Fibroblast of skin of right quadriceps (primary cell): ENCODE measurements around the gene OXTR.

ENCODE experiments used
- DNase-seq: peaks from one replicate; pipeline ENCODE4 v3.0.0-alpha.2; 2013

OXTR gene

DNA sequence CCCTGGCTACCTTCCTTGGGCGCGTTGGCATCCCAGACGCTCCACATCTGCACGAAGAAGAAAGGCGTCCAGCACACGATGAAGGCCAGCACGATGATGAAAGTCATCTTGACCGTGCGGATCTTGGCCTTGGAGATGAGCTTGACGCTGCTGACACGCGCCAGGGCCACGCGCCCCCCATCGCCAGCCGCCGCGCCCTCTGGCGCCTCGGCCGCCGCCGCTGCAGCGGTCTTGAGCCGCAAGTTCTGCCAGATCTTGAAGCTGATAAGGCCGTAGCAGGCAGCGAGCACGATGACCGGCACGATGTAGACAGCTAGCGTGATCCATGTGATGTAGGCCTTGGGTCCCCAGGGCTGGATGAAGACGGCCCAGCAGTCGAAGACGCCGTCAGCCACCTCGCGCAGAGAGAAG lies 2.2 kb downstream of the OXTR start:
- no peak for DNase-seq

- no peak for DNase-seq
Measured at GRCh38 chr3:8766148-8766547, 3.3 kb downstream of the OXTR start.

- DNase-seq: no peak
Measured at GRCh38 chr3:8765528-8765927, 3.9 kb downstream of the OXTR start.

- DNase-seq: no peak
Measured at GRCh38 chr3:8764528-8764927, 4.9 kb downstream of the OXTR start.

DNA sequence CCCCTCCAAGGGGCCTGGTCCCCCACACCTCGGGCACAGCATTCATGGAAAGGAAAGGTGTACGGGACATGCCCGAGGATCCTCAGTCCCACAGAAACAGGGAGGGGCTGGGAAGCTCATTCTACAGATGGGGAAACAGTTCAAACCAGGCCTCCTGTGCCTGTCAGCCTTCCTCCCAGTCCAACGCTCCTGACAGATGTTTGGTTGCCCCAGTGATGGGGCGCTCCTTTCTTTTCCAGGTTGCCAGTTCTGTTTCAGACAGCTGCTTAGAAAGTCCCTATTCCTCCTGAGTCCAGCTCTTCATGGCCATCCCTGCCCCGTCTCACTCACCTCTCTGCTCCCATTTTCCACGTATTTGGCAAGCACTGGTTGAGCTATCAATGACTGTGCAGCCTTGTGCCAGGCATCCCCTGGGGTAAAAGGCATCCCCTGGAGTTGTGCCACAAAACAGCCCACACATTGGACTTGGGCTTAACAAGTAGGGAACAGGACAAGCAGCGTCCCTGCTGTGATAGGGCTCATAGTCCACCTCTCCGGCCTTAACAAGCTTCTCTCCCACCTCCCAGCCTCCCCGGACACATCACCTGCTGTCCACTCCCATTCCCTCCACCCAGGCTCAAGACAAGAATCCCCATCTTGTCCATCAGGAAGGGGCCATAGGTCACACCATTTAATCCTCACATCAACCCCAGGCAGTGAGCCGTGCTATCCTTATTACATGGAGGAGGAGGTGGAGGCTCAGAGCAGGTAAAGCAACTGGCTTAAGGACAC lies 6.6 kb downstream of the OXTR start:
- no peak for DNase-seq

DNA sequence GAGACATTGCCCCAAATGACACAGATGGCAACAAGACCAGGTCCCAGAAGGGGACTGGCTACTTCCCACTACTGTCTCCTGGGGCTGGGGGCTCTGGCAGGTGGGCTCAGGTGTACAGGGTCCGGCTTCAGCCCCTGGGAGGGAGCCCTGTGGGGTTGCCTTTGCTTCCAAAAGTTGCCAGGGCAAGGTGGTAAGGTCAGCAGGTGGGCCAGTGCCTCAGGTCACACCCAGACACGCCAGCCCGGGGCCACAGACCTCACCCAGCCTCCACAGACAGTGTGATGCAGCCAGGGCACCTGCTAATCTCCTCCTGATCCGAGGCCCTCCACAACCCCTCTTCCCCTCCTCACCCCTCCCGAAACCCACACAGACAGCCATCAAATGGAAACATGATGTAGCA lies 7.5 kb downstream of the OXTR start:
- no peak for DNase-seq

DNA sequence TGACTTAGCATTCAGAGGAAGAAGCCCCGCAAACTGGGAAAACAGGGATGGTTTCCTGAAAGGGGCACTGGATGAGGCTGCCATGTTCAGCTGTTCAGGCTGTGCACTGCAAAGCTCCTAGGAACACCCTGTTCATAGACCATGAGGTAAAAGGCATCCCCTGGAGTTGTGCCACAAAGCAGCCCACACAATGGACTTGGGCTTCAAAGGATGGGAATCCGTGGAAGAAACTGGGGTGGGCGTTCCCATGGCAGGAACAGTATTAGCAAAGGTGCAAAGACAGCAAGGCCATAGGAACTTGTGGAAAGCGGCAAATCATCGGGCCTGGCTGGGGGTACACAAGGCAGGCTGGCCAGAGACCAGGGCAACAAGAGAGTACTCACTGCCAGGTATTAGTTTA lies 8.9 kb downstream of the OXTR start:
- DNase-seq: no peak

DNA sequence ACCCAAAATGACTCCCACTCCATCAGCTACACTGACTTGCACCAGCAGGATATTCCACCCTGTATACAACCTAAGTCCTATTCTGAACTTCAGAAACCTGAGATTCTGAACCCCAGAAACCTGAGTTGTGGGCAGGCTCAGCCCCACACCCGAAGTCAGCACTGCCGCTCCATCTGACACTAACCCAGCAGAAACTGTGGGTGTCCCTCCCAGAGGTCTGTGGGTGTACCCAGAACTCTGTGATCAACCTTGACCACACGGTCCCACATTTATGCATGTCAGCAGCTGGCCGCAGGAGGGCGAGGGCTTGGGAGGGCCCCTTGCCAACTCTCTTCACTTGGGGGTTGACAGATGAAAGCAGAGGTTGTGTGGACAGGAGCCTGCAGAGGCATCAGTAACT lies 9.3 kb downstream of the OXTR start:
- no peak for DNase-seq

- DNase-seq: peak; percentile 28
Measured at GRCh38 chr3:8759038-8759707, 10.2 kb downstream of the OXTR start.

- DNase-seq: peak; percentile 79
Measured at GRCh38 chr3:8757551-8758518, 11.6 kb downstream of the OXTR start.

- DNase-seq: no peak
Measured at GRCh38 chr3:8756671-8757070, 12.7 kb downstream of the OXTR start.

GRCh38 chr3:8755564-8756237 lies 13.7 kb downstream of the OXTR start:
- no peak for DNase-seq

DNA sequence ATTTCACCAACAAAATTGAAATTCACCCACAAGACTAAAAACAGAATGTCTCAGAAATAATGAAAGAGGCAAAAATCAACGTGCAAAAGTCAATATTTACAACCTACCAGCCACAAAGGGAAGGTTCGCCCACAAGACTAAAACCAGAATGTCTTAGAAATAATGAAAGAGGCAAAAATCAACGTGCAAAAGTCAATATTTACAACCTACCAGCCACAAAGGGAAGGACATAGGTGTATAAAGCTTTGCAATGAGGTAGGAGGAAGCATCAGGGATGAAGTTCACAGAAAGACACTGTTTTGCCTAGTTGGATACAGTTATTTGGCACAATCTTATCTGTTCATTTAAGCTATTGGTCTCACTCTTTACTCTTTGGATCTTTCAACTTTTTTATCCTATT lies 14.3 kb downstream of the OXTR start:
- no peak for DNase-seq

GRCh38 chr3:8752832-8753231 lies 16.6 kb downstream of the OXTR start:
- no peak for DNase-seq

DNA sequence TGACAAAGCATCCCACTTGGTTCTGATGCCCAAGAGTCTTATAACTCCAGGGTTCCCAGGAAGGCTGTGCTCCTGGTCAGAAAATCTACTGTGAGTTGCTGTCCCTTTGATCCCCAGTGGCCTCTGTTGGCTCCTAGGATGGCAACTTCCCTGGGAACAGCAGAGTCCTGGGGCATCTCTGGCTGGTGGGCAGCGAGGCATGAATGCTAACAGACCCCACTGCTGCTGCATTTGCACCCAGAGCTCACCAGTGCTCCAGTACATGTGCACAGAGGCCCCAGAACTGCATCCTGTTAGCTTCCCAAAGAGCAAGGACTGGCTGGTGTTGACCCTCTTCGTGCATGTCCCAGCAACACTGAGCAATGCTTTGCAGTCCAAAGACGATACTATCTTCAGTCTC lies 20.1 kb downstream of the OXTR start:
- DNase-seq: no peak

DNA sequence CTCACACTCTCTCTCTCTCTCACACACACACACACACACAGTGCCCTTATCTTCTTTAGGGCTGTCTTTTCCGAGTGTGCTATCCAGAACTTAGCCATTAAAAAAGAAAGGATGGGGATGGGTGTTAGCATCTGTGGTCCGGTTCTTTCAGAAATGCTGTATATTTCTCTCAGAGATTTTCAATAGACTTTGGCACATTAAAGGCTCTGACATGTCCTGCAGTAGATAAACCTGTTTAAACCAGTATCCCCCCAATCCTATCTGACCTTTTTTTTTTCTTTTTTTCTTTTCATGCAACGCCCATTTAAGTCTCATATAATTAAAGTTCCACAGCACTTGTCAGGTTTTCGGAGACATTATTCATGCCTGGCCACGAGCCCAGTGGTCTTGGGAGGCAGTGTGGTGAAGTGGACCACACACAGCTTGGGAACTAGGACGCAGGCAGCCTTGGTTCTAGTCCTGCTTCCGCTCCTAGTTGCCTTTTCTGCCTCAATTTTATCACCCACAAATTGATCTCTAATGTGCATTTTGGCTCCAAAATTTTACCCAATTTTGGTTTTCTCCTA lies 22.6 kb downstream of the OXTR start:
- DNase-seq: peak; percentile 31

- no peak for DNase-seq
Measured at GRCh38 chr3:8745619-8746370, 23.6 kb downstream of the OXTR start.

DNA sequence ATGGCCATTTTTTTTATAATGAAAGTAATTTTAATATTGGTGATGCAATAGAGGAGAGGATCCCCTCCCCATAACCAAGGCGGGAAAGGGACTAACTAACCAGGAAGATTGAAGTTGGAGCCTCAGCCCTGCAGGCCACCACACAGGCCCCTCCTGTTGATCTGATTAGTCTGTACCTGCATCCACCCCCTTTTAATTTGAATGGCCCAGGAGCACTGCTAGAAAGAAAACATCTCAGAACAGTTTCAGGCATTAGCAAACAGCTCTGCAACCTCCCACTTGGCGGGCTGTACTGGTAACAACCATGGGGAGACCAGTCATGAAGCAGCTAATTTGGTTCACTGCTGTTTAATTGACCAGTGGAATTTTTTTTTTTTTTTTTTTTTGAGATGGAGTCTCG lies 25.5 kb downstream of the OXTR start:
- no peak for DNase-seq

- peak; percentile 85 for DNase-seq
Measured at GRCh38 chr3:8743021-8743601, 26.3 kb downstream of the OXTR start.

DNA sequence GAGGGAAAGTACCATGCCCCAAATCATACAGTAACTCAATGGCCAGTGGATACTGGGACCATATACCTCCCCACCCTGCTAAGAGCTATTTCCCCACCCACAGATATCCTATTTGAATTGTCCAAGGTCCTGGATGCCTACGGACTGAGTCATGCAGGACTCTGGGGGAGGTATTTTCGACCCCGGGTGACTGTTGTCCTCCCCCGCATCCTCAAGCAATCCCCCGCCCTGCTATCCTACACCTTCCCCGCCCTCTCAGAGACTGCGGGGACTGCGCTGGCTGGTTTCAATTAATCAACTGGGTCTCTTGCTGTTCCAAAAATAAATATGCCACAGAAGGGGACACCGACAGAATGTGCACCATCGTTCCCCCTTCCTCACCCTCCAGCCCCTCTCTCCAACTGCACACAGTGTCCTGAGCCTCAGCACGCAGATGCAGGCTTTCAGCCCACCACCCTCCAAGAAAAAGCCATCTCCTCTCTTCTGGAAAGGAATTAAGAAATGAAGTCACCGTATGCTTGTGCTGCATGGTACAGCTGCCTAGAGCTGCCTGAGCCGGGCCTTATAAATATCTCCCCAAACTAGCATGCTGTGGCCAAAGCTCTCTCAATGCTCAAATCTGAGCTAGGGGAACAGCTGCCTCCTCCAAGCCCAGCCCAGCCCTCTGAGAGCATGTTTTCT lies 27.7 kb downstream of the OXTR start:
- DNase-seq: peak; percentile 92
